Activated T-helper 1 cell treated with anti-CD3 and anti-CD28 coated beads, Interleukin-12 subunit alpha, Interleukin-12 subunit beta, Interleukin-2, Interleukin-4 antibody, amounts not matched to agents 30 ng/mL and 10 ng/mL and 1 ng/mL, durations not matched to agents 14 hours and 24 hours and 36 hours (primary cell): ENCODE measurements around the gene ZDHHC20. TPM values are rescaled to one million over a fixed set of nuclear protein-coding genes. Genes with fewer than 3 reads are reported as not detected.

ENCODE experiments used
- DNase-seq: peaks from one replicate; pipeline ENCODE4 v3.0.0; 2021; ENCODE audit warnings: low spot score
- H3K27ac Mint-ChIP-seq: one replicate; pipeline ENCODE4 v1.8.0; 2021; ENCODE audit warnings: mild to moderate bottlenecking, mixed read lengths
- H3K27me3 Mint-ChIP-seq: one replicate; pipeline ENCODE4 v1.8.0; 2022; ENCODE audit warnings: mild to moderate bottlenecking, moderate library complexity, mixed read lengths; ENCODE audit not compliant: insufficient read depth
- H3K36me3 Mint-ChIP-seq: one replicate; pipeline ENCODE4 v1.8.0; 2021; ENCODE audit warnings: low read depth, mixed read lengths
- H3K4me1 Mint-ChIP-seq: one replicate; pipeline ENCODE4 v1.8.0; 2021; ENCODE audit warnings: low read depth, mixed read lengths
- H3K4me3 Mint-ChIP-seq: one replicate; pipeline ENCODE4 v1.8.0; 2021; ENCODE audit warnings: mild to moderate bottlenecking, moderate library complexity, mixed read lengths
- H3K9me3 Mint-ChIP-seq: one replicate; pipeline ENCODE4 v1.8.0; 2021; ENCODE audit warnings: mixed read lengths
- intact Hi-C: fragments of 100-400 bp; cut with micrococcal nuclease; formaldehyde crosslinking; loops from one replicate; pipeline ENCODE4 v1.15.1; 2024
- total RNA-seq: library from RNA; stranded (reverse); gene quantifications from 2 replicates; pipeline ENCODE4 v1.2.3, GENCODE V29; 2022

ZDHHC20 gene
- total RNA-seq, 1 donor from 2014 or later: 61.2 TPM

- H3K4me3 Mint-ChIP-seq: no peak overlapping the region
- H3K9me3 Mint-ChIP-seq: no peaks in the 10 kb centered on the region
- no peaks in the 10 kb centered on the region for H3K27me3 Mint-ChIP-seq
- no peaks in the 10 kb centered on the region for H3K36me3 Mint-ChIP-seq
- no peak for DNase-seq
- H3K4me1 Mint-ChIP-seq: peaks cover 18% of the 10 kb centered on the region
- no peak overlapping the region for H3K27ac Mint-ChIP-seq
- intact Hi-C loops: no loop called here
Observed at GRCh38 chr13:21348488-21349120, 110.5 kb downstream of the ZDHHC20 start.

GRCh38 chr13:21347753-21348318, 111.3 kb downstream of the ZDHHC20 start:
- Mint-ChIP-seq H3K27ac (no peak overlapping the region), H3K27me3 (no peaks in the 10 kb centered on the region), H3K36me3 (no peaks in the 10 kb centered on the region), H3K4me1 (peaks cover 24% of the 10 kb centered on the region), H3K4me3 (no peak overlapping the region), H3K9me3 (no peaks in the 10 kb centered on the region)
- no peak for DNase-seq
- intact Hi-C loops: no loop called here

- peaks cover 31% of the 10 kb centered on the region for H3K4me1 Mint-ChIP-seq
- no peaks in the 10 kb centered on the region for H3K36me3 Mint-ChIP-seq
- H3K9me3 Mint-ChIP-seq: no peaks in the 10 kb centered on the region
- H3K4me3 Mint-ChIP-seq: peak overlapping the region; percentile 76
- intact Hi-C loops: loop anchor here (1.0 to 2.0 kb wide), 2 partner anchors 14 to 46 kb away; no protein-coding TSS in a partner anchor
- no peaks in the 10 kb centered on the region for H3K27me3 Mint-ChIP-seq
- peak; percentile 27 for DNase-seq
- H3K27ac Mint-ChIP-seq: peak overlapping the region; percentile 86
Observed at GRCh38 chr13:21344662-21345176, 114.4 kb downstream of the ZDHHC20 start.

GRCh38 chr13:21343659-21344058, 115.4 kb downstream of the ZDHHC20 start:
- peak overlapping the region; percentile 76 for H3K4me3 Mint-ChIP-seq
- no peaks in the 10 kb centered on the region for H3K36me3 Mint-ChIP-seq
- H3K27ac Mint-ChIP-seq: peak overlapping the region; percentile 86
- H3K27me3 Mint-ChIP-seq: no peaks in the 10 kb centered on the region
- no peak for DNase-seq
- peaks cover 31% of the 10 kb centered on the region for H3K4me1 Mint-ChIP-seq
- intact Hi-C loops: loop anchor here (2.0 kb wide), 1 partner anchor 45 kb away; no protein-coding TSS in a partner anchor
- H3K9me3 Mint-ChIP-seq: no peaks in the 10 kb centered on the region

GRCh38 chr13:21342699-21343442, 116.2 kb downstream of the ZDHHC20 start:
- peaks cover 31% of the 10 kb centered on the region for H3K4me1 Mint-ChIP-seq

GRCh38 chr13:21341637-21342422, 117.3 kb downstream of the ZDHHC20 start:
- DNase-seq: no peak
- intact Hi-C loops: no loop called here
- Mint-ChIP-seq H3K4me1 (peaks cover 31% of the 10 kb centered on the region), H3K9me3 (no peaks in the 10 kb centered on the region), H3K27me3 (no peaks in the 10 kb centered on the region), H3K27ac (no peak overlapping the region), H3K4me3 (no peak overlapping the region), H3K36me3 (no peaks in the 10 kb centered on the region)

More at GRCh38 chr13:21342699-21343442, 116.2 kb downstream of the ZDHHC20 start:
- Mint-ChIP-seq H3K36me3 (no peaks in the 10 kb centered on the region), H3K27me3 (no peaks in the 10 kb centered on the region), H3K9me3 (no peaks in the 10 kb centered on the region), H3K27ac (peak overlapping the region; percentile 86), H3K4me3 (peak overlapping the region; percentile 76)
- no peak for DNase-seq
- intact Hi-C loops: no loop called here

GRCh38 chr13:21338639-21339278, 120.3 kb downstream of the ZDHHC20 start:
- Mint-ChIP-seq H3K27me3 (no peaks in the 10 kb centered on the region), H3K4me3 (no peak overlapping the region), H3K4me1 (peaks cover 14% of the 10 kb centered on the region), H3K36me3 (no peaks in the 10 kb centered on the region), H3K9me3 (no peaks in the 10 kb centered on the region), H3K27ac (no peak overlapping the region)
- no peak for DNase-seq
- intact Hi-C loops: no loop called here

GRCh38 chr13:21338156-21338555, 120.9 kb downstream of the ZDHHC20 start:
- no peak overlapping the region for H3K4me3 Mint-ChIP-seq
- no peaks in the 10 kb centered on the region for H3K27me3 Mint-ChIP-seq
- H3K9me3 Mint-ChIP-seq: no peaks in the 10 kb centered on the region
- H3K36me3 Mint-ChIP-seq: no peaks in the 10 kb centered on the region
- intact Hi-C loops: no loop called here
- H3K27ac Mint-ChIP-seq: no peak overlapping the region
- peaks cover 9% of the 10 kb centered on the region for H3K4me1 Mint-ChIP-seq
- DNase-seq: no peak

- peaks cover 6% of the 10 kb centered on the region for H3K4me1 Mint-ChIP-seq
Observed at GRCh38 chr13:21336609-21337349, 122.3 kb downstream of the ZDHHC20 start.

GRCh38 chr13:21333186-21333585, 125.9 kb downstream of the ZDHHC20 start:
- Mint-ChIP-seq H3K9me3 (no peaks in the 10 kb centered on the region), H3K27me3 (no peaks in the 10 kb centered on the region), H3K36me3 (peaks cover 16% of the 10 kb centered on the region), H3K27ac (no peak overlapping the region), H3K4me1 (peaks cover 38% of the 10 kb centered on the region), H3K4me3 (no peak overlapping the region)
- no peak for DNase-seq
- intact Hi-C loops: no loop called here

More at GRCh38 chr13:21336609-21337349, 122.3 kb downstream of the ZDHHC20 start:
- H3K27ac Mint-ChIP-seq: no peak overlapping the region
- no peaks in the 10 kb centered on the region for H3K27me3 Mint-ChIP-seq
- no peaks in the 10 kb centered on the region for H3K9me3 Mint-ChIP-seq
- H3K4me3 Mint-ChIP-seq: no peak overlapping the region
- H3K36me3 Mint-ChIP-seq: peaks cover 3% of the 10 kb centered on the region
- intact Hi-C loops: no loop called here
- DNase-seq: no peak

GRCh38 chr13:21330126-21330861, 128.8 kb downstream of the ZDHHC20 start:
- H3K36me3 Mint-ChIP-seq: peaks cover 20% of the 10 kb centered on the region
- intact Hi-C loops: loop anchor here (1.0 kb wide), 2 partner anchors 14 to 15 kb away; no protein-coding TSS in a partner anchor
- H3K9me3 Mint-ChIP-seq: no peaks in the 10 kb centered on the region
- peaks cover 45% of the 10 kb centered on the region for H3K4me1 Mint-ChIP-seq
- DNase-seq: peak; percentile 16
- peak overlapping the region; percentile 35 for H3K4me3 Mint-ChIP-seq
- H3K27ac Mint-ChIP-seq: peak overlapping the region; percentile 79
- no peaks in the 10 kb centered on the region for H3K27me3 Mint-ChIP-seq
